ENCODE measurements around the gene VPS36.

- TF ChIP-seq EP300 (IDR thresholded peaks at IDR 0.05), result no peak
- TF ChIP-seq CTCF (IDR thresholded peaks at IDR 0.05), result no peak
- no peak for TF ChIP-seq POLR2A (IDR thresholded peaks at IDR 0.05)
- TF ChIP-seq POLR2AphosphoS5 (IDR thresholded peaks at IDR 0.05), result no peak
Observed at GRCh38 chr13:52374873-52375411, 75.5 kb downstream of the VPS36 start.

Data from sigmoid colon (tissue), 4 donors.